Measurements from ENCODE around the gene FHIP1B.
A peak's percentile ranks its signal among the peaks of the same experiment; 100 is the strongest.

Gene FHIP1B

DNA sequence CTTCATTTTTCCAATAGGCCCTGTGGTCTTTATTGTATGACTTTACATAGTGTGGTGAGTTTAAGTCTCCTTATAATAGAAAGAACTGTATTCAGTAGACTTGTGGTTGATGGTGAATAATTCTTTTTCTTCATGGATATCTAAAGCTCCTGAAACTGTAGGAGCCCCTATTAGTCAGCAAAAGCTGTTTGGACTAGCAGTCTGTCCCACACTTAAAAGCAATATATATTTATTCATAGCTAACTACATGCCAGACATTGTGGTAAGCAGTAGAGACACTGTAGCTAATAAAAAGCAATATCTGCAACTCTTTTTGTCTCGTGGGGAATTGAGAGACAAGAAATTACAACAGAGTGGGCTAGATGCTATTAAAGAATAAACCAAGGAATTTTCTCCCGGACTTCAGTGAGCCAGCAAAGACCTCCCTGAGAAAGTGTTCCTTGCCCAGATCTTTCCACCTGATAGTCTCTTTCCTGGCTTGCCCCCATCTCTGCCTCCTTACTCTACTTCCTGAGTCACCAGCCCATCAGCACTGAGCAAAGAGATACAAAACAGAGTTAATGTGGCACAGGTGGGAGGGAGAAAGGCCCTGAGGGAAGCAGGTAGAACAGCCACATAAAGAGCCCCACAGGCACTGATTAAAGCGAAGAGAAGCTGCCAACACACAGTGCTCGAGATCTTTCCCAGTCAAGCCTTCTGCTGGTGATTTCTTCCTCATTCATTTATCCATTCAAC lies 36.8 kb downstream of the FHIP1B start:
- DNase-seq, result no peak

GRCh38 chr11:6196396-6196795 lies 38.0 kb downstream of the FHIP1B start:
- DNase-seq, result peak; percentile 47

DNA sequence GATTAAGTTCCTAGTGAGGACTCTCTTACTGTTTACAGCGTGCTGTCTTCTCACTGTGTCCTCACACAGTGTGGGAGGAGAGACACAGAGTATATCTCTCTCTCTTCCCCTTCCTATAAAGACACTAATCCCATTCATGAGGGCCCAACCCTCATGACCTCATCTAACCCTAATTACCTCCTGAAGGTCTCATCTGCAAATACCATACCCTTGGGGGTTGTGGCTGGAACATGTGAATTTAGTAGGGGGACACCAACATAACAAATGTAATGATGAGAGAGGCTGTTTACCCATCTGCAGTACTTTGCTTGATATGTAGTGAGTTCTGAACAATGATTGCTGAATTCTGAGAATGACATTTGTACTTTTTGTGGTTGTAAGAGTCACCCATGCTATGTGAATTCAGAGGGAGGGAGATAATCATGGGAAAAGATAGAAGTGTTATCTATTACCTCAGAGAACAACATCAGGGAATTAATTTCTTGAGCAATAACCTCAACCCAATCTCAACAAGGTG lies 40.3 kb downstream of the FHIP1B start:
- peak; percentile 58 for DNase-seq

GRCh38 chr11:6191742-6192141 lies 42.7 kb downstream of the FHIP1B start:
- DNase-seq, result peak; percentile 71

DNA sequence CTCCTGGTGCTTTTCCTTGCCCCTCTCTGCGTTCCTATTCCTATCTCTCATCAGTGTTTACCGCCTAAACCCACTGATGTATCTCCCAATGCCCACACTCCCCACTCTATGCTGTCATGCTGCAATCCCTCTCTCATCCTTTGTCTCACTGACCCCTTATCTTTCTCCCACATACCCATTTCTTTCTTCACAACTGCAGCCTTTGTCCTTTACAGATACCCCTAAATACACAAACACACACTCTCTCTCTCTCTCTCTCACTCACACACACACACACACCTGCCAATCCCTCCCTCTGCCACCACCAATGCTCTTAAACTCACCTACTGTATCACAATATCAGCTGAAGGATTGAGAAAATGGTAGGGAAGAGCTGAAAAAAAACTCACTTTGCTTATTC lies 59.0 kb downstream of the FHIP1B start:
- DNase-seq, result no peak

DNA sequence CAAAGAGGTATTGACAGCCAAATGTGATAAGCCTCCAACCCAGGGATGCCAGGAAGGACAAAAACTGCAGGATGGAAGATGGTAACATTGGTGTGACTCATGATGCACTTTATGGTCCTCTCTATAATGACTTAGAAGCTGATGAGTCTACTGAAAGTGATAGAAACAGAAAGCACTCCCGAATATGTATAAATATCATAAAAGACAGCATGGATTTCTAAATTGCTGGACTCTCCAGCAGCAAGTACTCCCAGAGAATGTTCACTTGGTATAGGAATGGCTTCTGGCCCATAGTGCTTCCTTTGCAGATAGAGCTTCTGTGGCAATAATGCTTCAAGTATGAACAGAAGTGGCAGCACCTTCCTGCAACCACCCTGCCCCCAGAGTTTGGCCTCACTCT lies 64.2 kb downstream of the FHIP1B start, which contains the start of gene OR52B2:
OR52B2 (minus strand) TSS at position 101 of the 400 bp plus-strand sequence; CDS start at position 101, 0 bp downstream.
- DNase-seq, result no peak

Measured in suppressor macrophage treated with lipopolysaccharide for 4 hours (primary cell).